G401 (cell line): Measurements from ENCODE around the gene SLC35B4. TPM values are rescaled to one million over a fixed set of nuclear protein-coding genes. Genes with fewer than 3 reads are reported as not detected.

Experiments used
- DNase-seq: peaks from one replicate; pipeline ENCODE4 v3.0.0-alpha.2; 2015; ENCODE audit warnings: low spot score
- in situ Hi-C: cut with HindIII; loops from 2 replicates; pipeline ENCODE4 v1.10.0; 2016; ENCODE audit warnings: low sequenced_read_pairs, mixed read lengths
- total RNA-seq: library from RNA; depleted of rRNA; stranded (reverse); fragments of >200 nt; shearing (Covaris generic); gene quantifications from 2 replicates; pipeline ENCODE4 v1.2.3, GENCODE V29; 2014

The SLC35B4 gene
- total RNA-seq, 1 experiment from 2014 or later: 19.8 TPM

GRCh38 chr7:134333943-134334342 lies 17.2 kb upstream of the SLC35B4 start:
- no peak for DNase-seq
- in situ Hi-C loops: no loop called here

GRCh38 chr7:134332892-134333291 lies 16.2 kb upstream of the SLC35B4 start:
- in situ Hi-C loops: no loop called here
- DNase-seq: no peak

- in situ Hi-C loops: no loop called here
- DNase-seq: no peak
Observed at GRCh38 chr7:134331393-134331792, 14.7 kb upstream of the SLC35B4 start.

GRCh38 chr7:134330974-134331373 lies 14.2 kb upstream of the SLC35B4 start:
- DNase-seq: no peak
- in situ Hi-C loops: no loop called here

- no peak for DNase-seq
- in situ Hi-C loops: no loop called here
Observed at GRCh38 chr7:134329614-134330346, 13.1 kb upstream of the SLC35B4 start.

GRCh38 chr7:134328900-134329299 lies 12.2 kb upstream of the SLC35B4 start:
- in situ Hi-C loops: no loop called here
- DNase-seq: no peak

GRCh38 chr7:134327896-134328295 lies 11.2 kb upstream of the SLC35B4 start:
- peak; percentile 49 for DNase-seq
- in situ Hi-C loops: no loop called here

- in situ Hi-C loops: no loop called here
- no peak for DNase-seq
Observed at GRCh38 chr7:134324107-134324506, 7.4 kb upstream of the SLC35B4 start.

- DNase-seq: no peak
- in situ Hi-C loops: no loop called here
Observed at GRCh38 chr7:134320201-134320600, 3.5 kb upstream of the SLC35B4 start.

GRCh38 chr7:134318443-134318842 lies 1.7 kb upstream of the SLC35B4 start:
- in situ Hi-C loops: no loop called here

GRCh38 chr7:134317434-134317833 lies 704 bp upstream of the SLC35B4 start:
- DNase-seq: no peak
- in situ Hi-C loops: no loop called here

More at GRCh38 chr7:134318443-134318842, 1.7 kb upstream of the SLC35B4 start:
- DNase-seq: no peak

- in situ Hi-C loops: no loop called here
- peak; percentile 55 for DNase-seq
Observed at GRCh38 chr7:134315679-134316538, 821 bp downstream of the SLC35B4 start.

- in situ Hi-C loops: no loop called here
Observed at GRCh38 chr7:134313543-134313942, 3.2 kb downstream of the SLC35B4 start.

GRCh38 chr7:134312717-134313116 lies 4.0 kb downstream of the SLC35B4 start:
- DNase-seq: no peak
- in situ Hi-C loops: no loop called here

More at GRCh38 chr7:134313543-134313942, 3.2 kb downstream of the SLC35B4 start:
- DNase-seq: no peak

- DNase-seq: no peak
- in situ Hi-C loops: no loop called here
Observed at GRCh38 chr7:134311807-134312206, 4.9 kb downstream of the SLC35B4 start.

GRCh38 chr7:134308548-134308947 lies 8.2 kb downstream of the SLC35B4 start:
- no peak for DNase-seq
- in situ Hi-C loops: no loop called here

GRCh38 chr7:134307320-134307719 lies 9.4 kb downstream of the SLC35B4 start:
- in situ Hi-C loops: no loop called here
- no peak for DNase-seq

GRCh38 chr7:134302120-134302519 lies 14.6 kb downstream of the SLC35B4 start:
- DNase-seq: no peak
- in situ Hi-C loops: no loop called here

GRCh38 chr7:134301592-134301991 lies 15.1 kb downstream of the SLC35B4 start:
- DNase-seq: no peak
- in situ Hi-C loops: no loop called here

GRCh38 chr7:134300988-134301387 lies 15.7 kb downstream of the SLC35B4 start:
- no peak for DNase-seq
- in situ Hi-C loops: no loop called here
